Smooth muscle cell (in vitro differentiated cells): ENCODE data around the gene TM9SF3. TPM values are rescaled to one million over a fixed set of nuclear protein-coding genes. Genes with fewer than 3 reads are reported as not detected.
"Not testable (repeated sequence)": the region's sequence is repeated elsewhere in the genome, so short reads cannot be mapped to it uniquely, and the experiment has no call there.

Experiments used
- DNase-seq: peaks from one replicate; lab custom pipeline; 2025; ENCODE audit not compliant: unreplicated experiment; lab: John Stamatoyannopoulos, UW
- H2AFZ ChIP-seq: fragments of 200-600 bp; sonication (generic); 2 replicates; pipeline ENCODE4 v1.6.0; 2016; ENCODE audit warnings: antibody characterized with exemption, low read depth, mild to moderate bottlenecking
- H3F3A ChIP-seq: fragments of 200-600 bp; sonication (generic); 2 replicates; pipeline ENCODE4 v1.6.0; 2017; ENCODE audit warnings: antibody characterized with exemption, low read depth
- H3K27ac ChIP-seq: fragments of 200-600 bp; sonication (generic); 2 replicates; pipeline ENCODE4 v1.5.1; 2016; ENCODE audit warnings: low read depth, mild to moderate bottlenecking
- H3K27me3 ChIP-seq: fragments of 200-600 bp; sonication (generic); 2 replicates; pipeline ENCODE4 v1.6.1; 2016; ENCODE audit warnings: low read depth, mild to moderate bottlenecking
- H3K36me3 ChIP-seq: fragments of 200-600 bp; sonication (generic); 2 replicates; pipeline ENCODE4 v1.5.1; 2016; ENCODE audit warnings: low read depth
- H3K4me1 ChIP-seq: fragments of 200-600 bp; sonication (generic); 2 replicates; pipeline ENCODE4 v1.5.1; 2016; ENCODE audit warnings: low read depth
- H3K4me2 ChIP-seq: fragments of 200-600 bp; sonication (generic); 2 replicates; pipeline ENCODE4 v1.6.0; 2016; ENCODE audit warnings: mild to moderate bottlenecking
- H3K4me3 ChIP-seq: fragments of 200-600 bp; sonication (generic); 2 replicates; pipeline ENCODE4 v1.5.1; 2016; ENCODE audit warnings: mild to moderate bottlenecking
- H3K79me2 ChIP-seq: fragments of 200-600 bp; sonication (generic); 2 replicates; pipeline ENCODE4 v1.6.0; 2016; ENCODE audit warnings: low read depth, mild to moderate bottlenecking
- H3K9ac ChIP-seq: fragments of 200-600 bp; sonication (generic); 2 replicates; pipeline ENCODE4 v1.6.0; 2016; ENCODE audit warnings: low read depth
- H3K9me3 ChIP-seq: fragments of 200-600 bp; sonication (generic); replicated peaks from 2 replicates; pipeline ENCODE4 v1.5.1; 2016; ENCODE audit warnings: low read depth
- H4K20me1 ChIP-seq: fragments of 200-600 bp; sonication (generic); 2 replicates; pipeline ENCODE4 v1.6.0; 2016; ENCODE audit warnings: low read depth
- WGBS: methylation state at CpG from one replicate; pipeline ENCODE4 v1.1.7; 2016; ENCODE audit warnings: low lambda C conversion rate; 5-methylcytosine and 5-hydroxymethylcytosine counted together
- polyA plus RNA-seq: library from polyadenylated mRNA; unstranded; fragments of >200 nt; fragmentation: Nextera tagmentation; extraction: Ambion mirVana; gene quantifications from 2 replicates; pipeline ENCODE4 v1.2.1, GENCODE V29; 2016
- total RNA-seq: library from RNA; depleted of rRNA; stranded (reverse); fragments of >200 nt; gene quantifications from 2 replicates; pipeline ENCODE4 v1.2.3, GENCODE V29; 2014
- TF ChIP-seq, protein P1 (sequence below): fragments of 200-600 bp; sonication (generic); IDR thresholded peaks from 2 replicates; pipeline ENCODE4 v1.5.1; 2017; ENCODE audit warnings: borderline replicate concordance, mild to moderate bottlenecking, antibody characterized with exemption; ENCODE audit not compliant: insufficient read depth, poor library complexity, severe bottlenecking

The TM9SF3 gene
- total and polyA plus RNA-seq, 2 experiments from 2014 or later, result 126 to 138 TPM

DNA sequence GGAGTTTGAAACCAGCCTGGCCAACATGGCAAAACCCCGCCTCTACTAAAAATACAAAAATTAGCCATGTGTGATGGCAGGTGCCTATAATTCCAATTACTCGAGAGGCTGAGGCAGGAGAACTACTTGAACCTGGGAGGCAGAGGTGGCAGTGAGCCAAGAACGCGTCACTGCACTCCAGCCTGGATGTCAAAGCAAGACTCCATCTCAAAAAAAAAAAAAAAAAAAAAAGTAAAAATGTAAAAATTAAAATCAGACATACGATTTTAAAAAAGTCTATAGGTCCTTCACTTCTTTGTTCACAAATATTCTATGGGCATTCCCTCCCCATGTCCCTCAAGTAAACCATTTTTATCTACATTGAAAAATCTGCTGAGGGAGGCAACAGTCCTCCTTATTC is 38.2 kb downstream of the TM9SF3 start:
- H3K4me1 ChIP-seq, result no peaks in the 10 kb centered on the region
- DNase-seq, result no peak
- no peaks in the 10 kb centered on the region for H3K27me3 ChIP-seq
- peaks cover 26% of the 10 kb centered on the region for H3K36me3 ChIP-seq
- H4K20me1 ChIP-seq, result peaks cover 87% of the 10 kb centered on the region
- 100% methylated on average over 5 of the region's 5 CpGs for WGBS
- no peak overlapping the region for H3K4me3 ChIP-seq
- TF ChIP-seq, protein P1, sequence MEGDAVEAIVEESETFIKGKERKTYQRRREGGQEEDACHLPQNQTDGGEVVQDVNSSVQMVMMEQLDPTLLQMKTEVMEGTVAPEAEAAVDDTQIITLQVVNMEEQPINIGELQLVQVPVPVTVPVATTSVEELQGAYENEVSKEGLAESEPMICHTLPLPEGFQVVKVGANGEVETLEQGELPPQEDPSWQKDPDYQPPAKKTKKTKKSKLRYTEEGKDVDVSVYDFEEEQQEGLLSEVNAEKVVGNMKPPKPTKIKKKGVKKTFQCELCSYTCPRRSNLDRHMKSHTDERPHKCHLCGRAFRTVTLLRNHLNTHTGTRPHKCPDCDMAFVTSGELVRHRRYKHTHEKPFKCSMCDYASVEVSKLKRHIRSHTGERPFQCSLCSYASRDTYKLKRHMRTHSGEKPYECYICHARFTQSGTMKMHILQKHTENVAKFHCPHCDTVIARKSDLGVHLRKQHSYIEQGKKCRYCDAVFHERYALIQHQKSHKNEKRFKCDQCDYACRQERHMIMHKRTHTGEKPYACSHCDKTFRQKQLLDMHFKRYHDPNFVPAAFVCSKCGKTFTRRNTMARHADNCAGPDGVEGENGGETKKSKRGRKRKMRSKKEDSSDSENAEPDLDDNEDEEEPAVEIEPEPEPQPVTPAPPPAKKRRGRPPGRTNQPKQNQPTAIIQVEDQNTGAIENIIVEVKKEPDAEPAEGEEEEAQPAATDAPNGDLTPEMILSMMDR, result no peak
- H3F3A ChIP-seq, result no peaks in the 10 kb centered on the region
- no peak overlapping the region for H3K9ac ChIP-seq
- peaks cover 38% of the 10 kb centered on the region for H3K79me2 ChIP-seq
- no peak overlapping the region for H3K4me2 ChIP-seq
- H3K27ac ChIP-seq, result no peak overlapping the region
- H3K9me3 ChIP-seq, result no peaks in the 10 kb centered on the region
- no peak overlapping the region for H2AFZ ChIP-seq

GRCh38 chr10:96545558-96545957 is 41.3 kb downstream of the TM9SF3 start:
- DNase-seq, H3K9me3 ChIP-seq, H3F3A ChIP-seq, H3K4me1 ChIP-seq, H3K27me3 ChIP-seq, H2AFZ ChIP-seq, H3K4me2 ChIP-seq, H3K4me3 ChIP-seq, H3K9ac ChIP-seq, H3K27ac ChIP-seq: not testable (repeated sequence)
- Histone ChIP-seq H4K20me1 (peaks cover 94% of the 10 kb centered on the region), H3K79me2 (peaks cover 54% of the 10 kb centered on the region), H3K36me3 (peaks cover 31% of the 10 kb centered on the region)
- WGBS, result 97% methylated on average over 10 of the region's 10 CpGs

GRCh38 chr10:96541921-96542320 is 44.9 kb downstream of the TM9SF3 start:
- WGBS, result 74% methylated on average over 2 of the region's 2 CpGs
- peaks cover 95% of the 10 kb centered on the region for H4K20me1 ChIP-seq
- no peaks in the 10 kb centered on the region for H3K9me3 ChIP-seq

GRCh38 chr10:96540240-96540639 is 46.6 kb downstream of the TM9SF3 start:
- no peak overlapping the region for H3K4me2 ChIP-seq
- no peaks in the 10 kb centered on the region for H3K27me3 ChIP-seq
- H3F3A ChIP-seq, result peaks cover 4% of the 10 kb centered on the region
- H2AFZ ChIP-seq, result no peak overlapping the region
- no peak overlapping the region for H3K4me3 ChIP-seq
- TF ChIP-seq, protein P1, result no peak
- H3K4me1 ChIP-seq, result no peaks in the 10 kb centered on the region
- H4K20me1 ChIP-seq, result peaks cover 95% of the 10 kb centered on the region
- no peak overlapping the region for H3K27ac ChIP-seq
- 100% methylated on average over 3 of the region's 3 CpGs for WGBS
- H3K79me2 ChIP-seq, result peaks cover 81% of the 10 kb centered on the region
- DNase-seq, result no peak
- H3K36me3 ChIP-seq, result peaks cover 22% of the 10 kb centered on the region
- H3K9ac ChIP-seq, result no peak overlapping the region
- H3K9me3 ChIP-seq, result no peaks in the 10 kb centered on the region

More at GRCh38 chr10:96541921-96542320, 44.9 kb downstream of the TM9SF3 start:
- H3F3A ChIP-seq, result peaks cover 4% of the 10 kb centered on the region
- H3K9ac ChIP-seq, result no peak overlapping the region
- H3K27ac ChIP-seq, result no peak overlapping the region
- H3K27me3 ChIP-seq, result no peaks in the 10 kb centered on the region
- H3K4me1 ChIP-seq, result no peaks in the 10 kb centered on the region
- no peak overlapping the region for H3K4me3 ChIP-seq
- H3K36me3 ChIP-seq, result peaks cover 28% of the 10 kb centered on the region
- no peak for DNase-seq
- no peak overlapping the region for H3K4me2 ChIP-seq
- TF ChIP-seq, protein P1, result no peak
- no peak overlapping the region for H2AFZ ChIP-seq
- peaks cover 73% of the 10 kb centered on the region for H3K79me2 ChIP-seq
